SK-N-DZ (cell line): Measurements from ENCODE around the gene ANKH.

ENCODE experiments used
- DNase-seq: peaks from one replicate; pipeline ENCODE4 v3.0.0-alpha.2; 2015; ENCODE audit warnings: low spot score

ANKH gene

GRCh38 chr5:14765587-14765986 is 106.0 kb downstream of the ANKH start:
- no peak for DNase-seq

- no peak for DNase-seq
Measured at GRCh38 chr5:14762549-14763216, 108.9 kb downstream of the ANKH start.

- DNase-seq: no peak
Measured at GRCh38 chr5:14760548-14761002, 111.0 kb downstream of the ANKH start.

GRCh38 chr5:14759744-14760547 is 111.6 kb downstream of the ANKH start:
- no peak for DNase-seq

- DNase-seq: no peak
Measured at GRCh38 chr5:14757850-14758249, 113.7 kb downstream of the ANKH start.

GRCh38 chr5:14756478-14756877 is 115.1 kb downstream of the ANKH start:
- no peak for DNase-seq

- DNase-seq: no peak
Measured at GRCh38 chr5:14753947-14754346, 117.6 kb downstream of the ANKH start.

GRCh38 chr5:14753292-14753691 is 118.3 kb downstream of the ANKH start:
- no peak for DNase-seq

GRCh38 chr5:14752497-14753071 is 119.0 kb downstream of the ANKH start:
- DNase-seq: no peak

- DNase-seq: no peak
Measured at GRCh38 chr5:14750712-14751111, 120.9 kb downstream of the ANKH start.

GRCh38 chr5:14749579-14750101 is 121.9 kb downstream of the ANKH start:
- peak; percentile 22 for DNase-seq

- DNase-seq: no peak
Measured at GRCh38 chr5:14748180-14748900, 123.2 kb downstream of the ANKH start.

- DNase-seq: no peak
Measured at GRCh38 chr5:14745753-14746152, 125.8 kb downstream of the ANKH start.

GRCh38 chr5:14745188-14745563 is 126.4 kb downstream of the ANKH start:
- no peak for DNase-seq

- no peak for DNase-seq
Measured at GRCh38 chr5:14744296-14745187, 127.0 kb downstream of the ANKH start.

- no peak for DNase-seq
Measured at GRCh38 chr5:14743601-14744295, 127.8 kb downstream of the ANKH start.

GRCh38 chr5:14742498-14742897 is 129.1 kb downstream of the ANKH start:
- peak; percentile 75 for DNase-seq

- peak; percentile 79 for DNase-seq
Measured at GRCh38 chr5:14741801-14742440, 129.7 kb downstream of the ANKH start.

GRCh38 chr5:14741131-14741530 is 130.4 kb downstream of the ANKH start:
- no peak for DNase-seq

- DNase-seq: no peak
Measured at GRCh38 chr5:14739981-14740380, 131.6 kb downstream of the ANKH start.
